Skeletal muscle tissue (tissue), 4 donors: ENCODE results near the gene THRB. TPM values are rescaled to one million over a fixed set of nuclear protein-coding genes. Genes with fewer than 3 reads are reported as not detected.

Source experiments
- H3K27ac ChIP-seq: one replicate; pipeline ENCODE4 v1.7.0; 2013; ENCODE audit warnings: mild to moderate bottlenecking, low read depth, low read length, inconsistent platforms
- H3K27me3 ChIP-seq, 3 donors: one replicate each; pipeline ENCODE4 v1.7.0; 2013; ENCODE audit warnings: low read length in 3 of 3; ENCODE audit not compliant: control insufficient read depth in 3 of 3, insufficient read depth in 3 of 3
- H3K36me3 ChIP-seq, 3 donors: one replicate each; pipeline ENCODE4 v1.7.0; 2013; ENCODE audit warnings: low read length in 3 of 3; ENCODE audit not compliant: control insufficient read depth in 3 of 3, insufficient read depth in 3 of 3
- H3K4me1 ChIP-seq, 3 donors: one replicate each; pipeline ENCODE4 v1.7.0; 2013; ENCODE audit warnings: low read length in 3 of 3, mild to moderate bottlenecking in 3 of 3; ENCODE audit not compliant: control insufficient read depth in 3 of 3, insufficient read depth in 3 of 3
- H3K4me3 ChIP-seq, 3 donors: one replicate each; pipeline ENCODE4 v1.7.0; 2013; ENCODE audit warnings: low read length in 3 of 3
- H3K9ac ChIP-seq, 3 donors: one replicate each; pipeline ENCODE4 v1.7.0; 2013; ENCODE audit warnings: low read length in 3 of 3, mild to moderate bottlenecking in 3 of 3, moderate library complexity in 2 of 3, low read depth in 1 of 3
- H3K9me3 ChIP-seq, 3 donors: one replicate each; pipeline ENCODE4 v1.7.0; 2013; ENCODE audit warnings: low read length in 3 of 3; ENCODE audit not compliant: control insufficient read depth in 3 of 3
- total RNA-seq: library from RNA; depleted of rRNA; stranded (reverse); fragments of >200 nt; gene quantifications from one replicate; pipeline ENCODE4 v1.2.3, GENCODE V29; 2014
- donor health status: Osteomylitis.

Gene THRB
- total RNA-seq, 1 donor from 2014 or later = 3.1 TPM

- Histone ChIP-seq H3K4me1 (peaks cover 3 to 14% (median 7%) of the 10 kb centered on the region in 3 donors), H3K27me3 (no peaks in the 10 kb centered on the region), H3K9ac (no peak overlapping the region), H3K9me3 (no peaks in the 10 kb centered on the region), H3K36me3 (peaks cover 0 to 3% (median 3%) of the 10 kb centered on the region in 3 donors), H3K27ac (no peak overlapping the region), H3K4me3 (no peak overlapping the region)
Measured at GRCh38 chr3:24339266-24339825, 155.3 kb downstream of the THRB start.

DNA sequence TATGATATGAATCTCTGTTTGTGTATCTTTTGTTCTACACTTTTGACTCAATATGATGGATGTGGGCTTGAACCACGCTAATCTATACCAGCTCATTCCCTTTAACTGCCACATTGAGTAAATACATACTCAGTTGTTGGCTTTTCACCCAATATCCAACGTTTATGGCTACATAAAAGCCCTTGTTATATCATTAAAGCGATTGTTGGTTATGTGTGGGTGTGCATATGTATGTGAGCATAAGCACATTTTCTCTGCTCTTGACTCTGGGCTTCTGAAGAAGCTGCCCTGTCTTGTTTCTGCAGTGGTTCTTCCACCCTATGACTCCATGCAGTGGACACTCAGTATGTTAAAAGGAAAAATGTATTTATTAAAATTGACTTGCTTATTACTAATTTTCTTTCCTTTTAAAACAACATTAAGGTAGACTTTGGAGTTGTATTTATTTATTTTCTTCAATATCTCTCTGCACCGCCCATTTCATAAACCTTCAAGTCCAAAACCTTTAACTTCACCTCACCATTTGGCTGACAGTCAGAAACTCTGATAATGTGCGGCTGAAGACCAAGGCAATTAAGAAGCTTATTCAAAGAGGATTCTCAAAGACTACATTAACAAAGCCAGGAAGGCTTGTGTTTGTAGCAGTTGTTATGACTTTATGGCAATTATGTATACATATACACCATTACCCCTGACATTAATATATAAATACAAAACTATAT is 156.1 kb downstream of the THRB start:
- peaks cover 0 to 3% (median 3%) of the 10 kb centered on the region in 3 donors for H3K36me3 ChIP-seq
- H3K27me3 ChIP-seq = no peaks in the 10 kb centered on the region
- no peak overlapping the region for H3K27ac ChIP-seq

GRCh38 chr3:24336101-24336500 is 158.5 kb downstream of the THRB start:
- no peaks in the 10 kb centered on the region for H3K27me3 ChIP-seq
- no peak overlapping the region for H3K9ac ChIP-seq
- H3K4me1 ChIP-seq = peaks cover 0 to 3% (median 0%) of the 10 kb centered on the region in 3 donors
- peaks cover 0 to 9% (median 3%) of the 10 kb centered on the region in 3 donors for H3K36me3 ChIP-seq
- no peaks in the 10 kb centered on the region for H3K9me3 ChIP-seq
- no peak overlapping the region for H3K4me3 ChIP-seq
- H3K27ac ChIP-seq = no peak overlapping the region

More for the DNA sequence above, 156.1 kb downstream of the THRB start:
- Histone ChIP-seq H3K9me3 (no peaks in the 10 kb centered on the region), H3K4me1 (peaks cover 3 to 14% (median 5%) of the 10 kb centered on the region in 3 donors), H3K9ac (no peak overlapping the region), H3K4me3 (no peak overlapping the region)

DNA sequence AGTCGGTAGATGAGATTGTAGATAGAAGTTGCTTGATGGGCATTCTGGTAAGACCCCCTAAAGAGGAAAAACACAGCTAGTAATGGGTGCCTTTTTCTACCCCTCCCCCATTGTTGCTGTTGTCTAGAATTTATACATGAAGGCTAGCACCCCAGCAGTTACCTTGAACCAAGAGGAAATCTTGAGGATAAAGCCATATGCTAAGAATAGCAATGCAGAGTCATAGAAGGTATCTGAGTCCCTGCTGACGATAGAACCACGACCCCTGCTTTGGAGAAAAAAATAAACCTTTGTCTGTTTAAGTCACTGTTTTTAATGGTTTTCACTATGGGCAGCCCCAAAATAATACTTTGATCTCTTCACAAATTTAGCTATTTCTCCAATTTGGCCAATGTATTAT is 162.6 kb downstream of the THRB start:
- no peaks in the 10 kb centered on the region for H3K27me3 ChIP-seq
- H3K4me1 ChIP-seq = no peaks in the 10 kb centered on the region
- H3K9me3 ChIP-seq = no peaks in the 10 kb centered on the region
- H3K4me3 ChIP-seq = no peak overlapping the region
- no peak overlapping the region for H3K9ac ChIP-seq
- peaks cover 0 to 9% (median 3%) of the 10 kb centered on the region in 3 donors for H3K36me3 ChIP-seq
- H3K27ac ChIP-seq = no peak overlapping the region

GRCh38 chr3:24323272-24323671 is 171.4 kb downstream of the THRB start:
- H3K4me3 ChIP-seq = no peak overlapping the region
- H3K27me3 ChIP-seq = no peaks in the 10 kb centered on the region
- H3K9ac ChIP-seq = no peak overlapping the region
- peaks cover 0 to 4% (median 0%) of the 10 kb centered on the region in 3 donors for H3K4me1 ChIP-seq
- H3K36me3 ChIP-seq = peaks cover 0 to under 1% (median 0%) of the 10 kb centered on the region in 3 donors
- no peaks in the 10 kb centered on the region for H3K9me3 ChIP-seq
- H3K27ac ChIP-seq = no peak overlapping the region

- Histone ChIP-seq H3K9ac (no peak overlapping the region), H3K4me3 (no peak overlapping the region), H3K27ac (no peak overlapping the region), H3K4me1 (peaks cover 4 to 5% (median 4%) of the 10 kb centered on the region in 3 donors), H3K27me3 (no peaks in the 10 kb centered on the region), H3K9me3 (no peaks in the 10 kb centered on the region), H3K36me3 (peaks cover 0 to 4% (median 2%) of the 10 kb centered on the region in 3 donors)
Measured at GRCh38 chr3:24320601-24321000, 174.0 kb downstream of the THRB start.

DNA sequence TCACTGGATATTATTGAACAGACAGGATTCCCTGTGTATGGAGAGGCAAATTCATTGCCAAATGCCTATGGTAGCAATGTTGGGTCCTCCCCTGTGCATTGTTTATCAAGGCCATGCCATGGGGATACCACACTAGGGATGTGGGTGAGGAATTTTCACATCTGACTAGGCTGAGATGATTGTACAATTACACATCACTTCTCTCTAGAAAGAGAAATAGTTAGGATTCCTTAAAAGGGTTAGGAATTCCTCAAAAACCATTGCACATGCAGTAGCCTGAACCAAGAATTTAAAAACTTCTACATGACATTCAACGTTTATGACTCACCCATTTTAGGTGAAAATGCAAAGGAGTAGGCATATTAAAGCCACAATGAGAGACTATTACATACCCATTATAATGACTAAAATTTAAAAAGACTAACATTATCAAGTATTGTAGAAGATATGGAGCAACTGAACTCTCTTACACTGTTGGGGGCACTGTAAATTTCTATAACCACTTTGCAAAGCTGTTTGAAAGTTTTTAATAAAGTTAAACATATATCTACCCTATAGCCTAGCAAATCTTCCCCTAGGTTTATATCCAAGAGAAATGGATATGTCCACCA is 175.9 kb downstream of the THRB start:
- Histone ChIP-seq H3K9me3 (no peaks in the 10 kb centered on the region), H3K27me3 (no peaks in the 10 kb centered on the region), H3K27ac (no peak overlapping the region), H3K4me3 (no peak overlapping the region), H3K9ac (no peak overlapping the region), H3K36me3 (peaks cover 0 to 4% (median 2%) of the 10 kb centered on the region in 3 donors), H3K4me1 (peaks cover 4 to 8% (median 8%) of the 10 kb centered on the region in 3 donors)

DNA sequence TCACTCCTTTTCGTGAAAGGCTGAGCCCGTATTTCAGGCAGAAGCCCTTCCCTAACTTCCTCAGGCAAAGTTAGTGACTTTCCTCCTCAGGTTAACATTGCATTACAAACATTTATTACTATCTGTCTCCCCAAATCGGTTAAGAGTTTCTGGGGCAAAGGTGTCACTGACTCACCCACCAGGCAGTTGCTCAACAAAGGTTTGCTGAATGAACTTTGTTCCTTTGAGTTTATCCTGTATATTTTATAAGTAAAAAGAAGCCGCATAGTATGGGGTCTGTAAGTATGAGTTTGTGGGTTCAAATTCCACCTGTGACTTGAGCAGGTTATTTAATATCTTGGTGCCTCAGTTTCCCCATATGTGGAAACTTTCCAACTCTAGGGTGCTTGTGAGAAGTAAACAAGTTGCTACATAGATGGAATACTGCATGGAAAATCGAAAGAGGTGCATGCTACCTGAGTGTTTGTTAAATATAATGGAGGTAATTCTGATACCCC is 177.7 kb downstream of the THRB start:
- no peak overlapping the region for H3K27ac ChIP-seq
- H3K27me3 ChIP-seq = no peaks in the 10 kb centered on the region
- H3K4me1 ChIP-seq = peaks cover 4 to 8% (median 8%) of the 10 kb centered on the region in 3 donors
- H3K36me3 ChIP-seq = peaks cover 0 to 4% (median 4%) of the 10 kb centered on the region in 3 donors
- no peak overlapping the region for H3K9ac ChIP-seq
- no peak overlapping the region for H3K4me3 ChIP-seq
- H3K9me3 ChIP-seq = no peaks in the 10 kb centered on the region

- H3K4me3 ChIP-seq = no peak overlapping the region
- no peak overlapping the region for H3K9ac ChIP-seq
- H3K27ac ChIP-seq = no peak overlapping the region
- H3K27me3 ChIP-seq = no peaks in the 10 kb centered on the region
- H3K36me3 ChIP-seq = peaks cover 0 to 4% (median 4%) of the 10 kb centered on the region in 3 donors
- no peaks in the 10 kb centered on the region for H3K9me3 ChIP-seq
- H3K4me1 ChIP-seq = peaks cover 4 to 8% (median 8%) of the 10 kb centered on the region in 3 donors
Measured at GRCh38 chr3:24315971-24316370, 178.7 kb downstream of the THRB start.

GRCh38 chr3:24315356-24315755 is 179.3 kb downstream of the THRB start:
- H3K9ac ChIP-seq = no peak overlapping the region
- H3K27ac ChIP-seq = no peak overlapping the region
- no peaks in the 10 kb centered on the region for H3K9me3 ChIP-seq
- H3K4me1 ChIP-seq = peaks cover 4 to 8% (median 8%) of the 10 kb centered on the region in 3 donors
- no peak overlapping the region for H3K4me3 ChIP-seq
- peaks cover 0 to 7% (median 4%) of the 10 kb centered on the region in 3 donors for H3K36me3 ChIP-seq
- no peaks in the 10 kb centered on the region for H3K27me3 ChIP-seq
